A673 (cell line): Measurements from ENCODE around the gene USP10.

Source experiments
- EZH2 ChIP-seq: fragments of 200-600 bp; sonication (generic); IDR thresholded peaks from 2 replicates; pipeline ENCODE4 v1.6.1; 2017; ENCODE audit warnings: borderline replicate concordance, low read depth, mild to moderate bottlenecking, mixed read lengths, antibody characterized with exemption, low read length; ENCODE audit not compliant: poor library complexity, severe bottlenecking
- TF ChIP-seq, protein P1 (sequence below): fragments of 300-800, 200-600 bp; sonication (generic); conservative IDR thresholded peaks from 2 replicates; pipeline ENCODE4 v1.5.1; 2017; ENCODE audit warnings: low read depth, mild to moderate bottlenecking, antibody characterized with exemption, low read length, moderate library complexity, mixed read lengths

DNA sequence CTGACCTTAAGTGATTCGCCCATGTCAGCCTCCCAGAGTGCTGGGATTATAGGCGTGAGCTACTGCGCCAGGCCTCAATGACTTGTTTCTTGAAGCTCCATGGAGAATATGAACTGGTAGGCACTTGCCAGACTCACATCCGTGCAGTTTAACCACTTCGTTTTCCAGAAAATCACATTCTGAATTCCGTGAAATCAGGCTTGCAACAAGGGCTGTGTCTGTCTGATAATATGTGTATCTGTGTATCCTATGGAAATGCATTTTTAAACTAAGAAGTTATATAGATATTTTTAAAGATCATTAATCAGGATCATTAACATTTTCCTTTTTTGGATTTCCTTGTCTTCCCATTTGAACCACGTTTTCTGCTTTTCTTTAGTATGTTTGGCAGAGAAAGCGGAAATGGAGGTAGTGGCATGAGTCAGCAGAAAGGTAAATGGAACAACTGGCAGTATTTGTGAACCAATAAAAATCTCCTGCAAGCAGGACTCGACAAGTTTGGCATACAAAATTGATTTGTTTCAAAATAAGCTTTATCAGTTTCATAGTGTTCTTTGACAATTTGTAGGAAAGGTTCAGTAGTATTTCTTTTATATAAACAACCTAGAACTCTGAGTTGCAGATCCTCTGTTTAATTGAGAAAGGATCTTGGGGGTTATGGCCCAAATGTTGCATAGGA, 33.0 kb downstream of the USP10 start:
- TF ChIP-seq EZH2 = no peak
- TF ChIP-seq, protein P1, sequence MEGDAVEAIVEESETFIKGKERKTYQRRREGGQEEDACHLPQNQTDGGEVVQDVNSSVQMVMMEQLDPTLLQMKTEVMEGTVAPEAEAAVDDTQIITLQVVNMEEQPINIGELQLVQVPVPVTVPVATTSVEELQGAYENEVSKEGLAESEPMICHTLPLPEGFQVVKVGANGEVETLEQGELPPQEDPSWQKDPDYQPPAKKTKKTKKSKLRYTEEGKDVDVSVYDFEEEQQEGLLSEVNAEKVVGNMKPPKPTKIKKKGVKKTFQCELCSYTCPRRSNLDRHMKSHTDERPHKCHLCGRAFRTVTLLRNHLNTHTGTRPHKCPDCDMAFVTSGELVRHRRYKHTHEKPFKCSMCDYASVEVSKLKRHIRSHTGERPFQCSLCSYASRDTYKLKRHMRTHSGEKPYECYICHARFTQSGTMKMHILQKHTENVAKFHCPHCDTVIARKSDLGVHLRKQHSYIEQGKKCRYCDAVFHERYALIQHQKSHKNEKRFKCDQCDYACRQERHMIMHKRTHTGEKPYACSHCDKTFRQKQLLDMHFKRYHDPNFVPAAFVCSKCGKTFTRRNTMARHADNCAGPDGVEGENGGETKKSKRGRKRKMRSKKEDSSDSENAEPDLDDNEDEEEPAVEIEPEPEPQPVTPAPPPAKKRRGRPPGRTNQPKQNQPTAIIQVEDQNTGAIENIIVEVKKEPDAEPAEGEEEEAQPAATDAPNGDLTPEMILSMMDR = no peak
